A549 (cell line): ENCODE measurements around the gene HEPHL1. TPM values are rescaled to one million over a fixed set of nuclear protein-coding genes. Genes with fewer than 3 reads are reported as not detected.

ENCODE experiments used
- ATAC-seq, 2 experiments: fragments of 200-7000 bp in 1 of 2; fragments of >200 bp in 1 of 2; cut with Nextera tagmentation in 1 of 2; cut with Tn5 transposase in 1 of 2; 3 replicates each; pipeline versions ENCODE4 v1.8.0 to v1.9.1; 2018 to 2020; ENCODE audit warnings: mild to moderate bottlenecking in 1 of 2, moderate library complexity in 1 of 2
- CTCF ChIA-PET: fragments of 300-600 bp; sonication (Branson Sonifier 250); formaldehyde crosslinking; extraction: SDS; loops from one replicate; lab custom pipeline; 2021; ENCODE audit warnings: antibody characterized with exemption, inconsistent platforms; lab: Yijun Ruan, JAX
- POLR2A ChIA-PET: fragments of 350-600 bp; formaldehyde crosslinking; extraction: SDS; loops from one replicate; lab custom pipeline; 2021; ENCODE audit warnings: antibody characterized with exemption, inconsistent platforms; lab: Yijun Ruan, JAX
- DNase-seq, 2 experiments: peaks; one replicate each; pipeline versions ENCODE4 v3.0.0 to v3.0.0-alpha.2; 2011 to 2016; ENCODE audit warnings: low read depth in 1 of 2, low spot score in 1 of 2
- FAIRE-seq: peaks from 2 replicates; lab custom pipeline; 2011; peaks lifted over from hg19 to GRCh38; lab: Jason Lieb, UNC
- H3K27ac ChIP-seq, 2 experiments: fragments of >200 bp; sonication (Bioruptor Twin); formaldehyde crosslinking; 3 replicates each; pipeline ENCODE4 v1.5.1; 2016 to 2017
- H3K4me1 ChIP-seq: fragments of >200 bp; sonication (Bioruptor Twin); formaldehyde crosslinking; 3 replicates; pipeline ENCODE4 v1.6.1; 2016
- H3K4me2 ChIP-seq: fragments of >200 bp; sonication (Bioruptor Twin); formaldehyde crosslinking; 3 replicates; pipeline ENCODE4 v1.6.1; 2016
- H3K4me3 ChIP-seq: fragments of >200 bp; sonication (Bioruptor Twin); formaldehyde crosslinking; 3 replicates; pipeline ENCODE4 v1.5.1; 2016
- H3K9me3 ChIP-seq: fragments of >200 bp; sonication (Bioruptor Twin); formaldehyde crosslinking; 3 replicates; pipeline ENCODE4 v1.6.1; 2016
- BHLHE40 ChIP-seq: IDR thresholded peaks from 2 replicates; pipeline ENCODE4 v1.6.1; 2012; ENCODE audit warnings: low read depth, low read length, inconsistent platforms
- CBX8 ChIP-seq: fragments of 200-600 bp; sonication (generic); IDR thresholded peaks from 2 replicates; pipeline ENCODE4 v1.6.1; 2016
- CHD2 ChIP-seq: fragments of 150-350 bp; IDR thresholded peaks from 2 replicates; pipeline ENCODE4 v1.6.1; 2014; ENCODE audit warnings: low read length; ENCODE audit not compliant: partially characterized antibody
- ESRRA ChIP-seq: fragments of 150-350 bp; IDR thresholded peaks from 2 replicates; pipeline ENCODE4 v1.6.1; 2014; ENCODE audit warnings: mild to moderate bottlenecking, low read length, borderline replicate concordance
- FOSB ChIP-seq: fragments of 250-450 bp; sonication (Bioruptor Pico); IDR thresholded peaks from 2 replicates; pipeline ENCODE4 v1.5.0; 2020; ENCODE audit warnings: mild to moderate bottlenecking, moderate library complexity
- FOSL2 ChIP-seq, 2 experiments: fragments of 450-650 bp in 1 of 2; fragments of >200 bp in 1 of 2; sonication (Bioruptor Twin) in 1 of 2; formaldehyde crosslinking; IDR thresholded peaks; 2 replicates each; pipeline versions ENCODE4 v1.5.0 to v1.6.1; 2016 to 2020; ENCODE audit warnings: mild to moderate bottlenecking in 1 of 2, moderate library complexity in 1 of 2
- FOXS1 ChIP-seq: fragments of 250-450 bp; sonication (Bioruptor Pico); IDR thresholded peaks from 2 replicates; pipeline ENCODE4 v1.5.0; 2020; ENCODE audit warnings: mild to moderate bottlenecking, moderate library complexity
- GATA3 ChIP-seq: IDR thresholded peaks from 2 replicates; pipeline ENCODE4 v1.6.1; 2012; ENCODE audit warnings: borderline replicate concordance
- HEYL ChIP-seq: fragments of 250-450 bp; sonication (Bioruptor Pico); IDR thresholded peaks from 2 replicates; pipeline ENCODE4 v1.8.0; 2021; ENCODE audit warnings: mild to moderate bottlenecking, moderate library complexity
- HOXA7 ChIP-seq: fragments of 250-450 bp; sonication (Bioruptor Pico); IDR thresholded peaks from 2 replicates; pipeline ENCODE4 v1.5.0; 2020; ENCODE audit warnings: mild to moderate bottlenecking, moderate library complexity
- HOXB13 ChIP-seq: fragments of 250-450 bp; sonication (Bioruptor Pico); IDR thresholded peaks from 2 replicates; pipeline ENCODE4 v1.5.0; 2020; ENCODE audit warnings: low read depth, mild to moderate bottlenecking, moderate library complexity
- KDM5A ChIP-seq: fragments of 200-600 bp; sonication (generic); IDR thresholded peaks from 2 replicates; pipeline ENCODE4 v1.6.1; 2016; ENCODE audit warnings: antibody characterized with exemption, mild to moderate bottlenecking
- MAFK ChIP-seq: fragments of 450-650 bp; IDR thresholded peaks from 2 replicates; pipeline ENCODE4 v1.6.1; 2014; ENCODE audit not compliant: partially characterized antibody
- MAZ ChIP-seq: fragments of 150-350 bp; IDR thresholded peaks from 2 replicates; pipeline ENCODE4 v1.6.1; 2014; ENCODE audit warnings: antibody characterized with exemption, low read depth, low read length, borderline replicate concordance
- MYC ChIP-seq: IDR thresholded peaks from 2 replicates; pipeline ENCODE4 v1.6.1; 2012; ENCODE audit warnings: mild to moderate bottlenecking, inconsistent platforms, low read length, improper control_type of control experiment, borderline replicate concordance
- PHF8 ChIP-seq: fragments of 200-600 bp; sonication (generic); IDR thresholded peaks from 2 replicates; pipeline ENCODE4 v1.6.1; 2016; ENCODE audit warnings: low read depth, mild to moderate bottlenecking, antibody characterized with exemption, moderate library complexity, borderline replicate concordance
- RNF2 ChIP-seq: fragments of 200-600 bp; sonication (generic); IDR thresholded peaks from 2 replicates; pipeline ENCODE4 v1.6.1; 2016; ENCODE audit warnings: low read depth, mild to moderate bottlenecking, antibody characterized with exemption, moderate library complexity, borderline replicate concordance
- TFCP2L1 ChIP-seq: fragments of 250-450 bp; sonication (Bioruptor Pico); IDR thresholded peaks from 2 replicates; pipeline ENCODE4 v1.5.0; 2021; ENCODE audit warnings: mild to moderate bottlenecking
- ZC3H11A ChIP-seq: fragments of 450-650 bp; IDR thresholded peaks from 2 replicates; pipeline ENCODE4 v1.6.1; 2014; ENCODE audit warnings: antibody characterized with exemption, mild to moderate bottlenecking
- WGBS: methylation state at CpG from one replicate; pipeline ENCODE4 v1.1.6; 2017; ENCODE audit errors: missing lambda C conversion rate; 5-methylcytosine and 5-hydroxymethylcytosine counted together
- polyA plus RNA-seq, 4 experiments: library from polyadenylated mRNA; depleted of rRNA in 3 of 4; stranded (reverse); fragments of >200 nt; fragmentation: RNase III in 1 of 4; extraction: RNeasy Plus Mini Kit Qiagen cat#74134 plus additional on column Dnase treatment in 1 of 4; gene quantifications; 2 replicates in 3 of 4; 3 replicates in 1 of 4; pipeline ENCODE4 v1.2.3, GENCODE V29; 2011 to 2017
- TF ChIP-seq, protein P1 (sequence below): IDR thresholded peaks from 2 replicates; pipeline ENCODE4 v1.6.1; 2012
- TF ChIP-seq, protein P2 (sequence below): fragments of 450-650 bp; IDR thresholded peaks from 2 replicates; pipeline ENCODE4 v1.6.1; 2014; ENCODE audit warnings: antibody characterized with exemption
- TF ChIP-seq, protein P3 (sequence below): fragments of 250-450 bp; sonication (Bioruptor Pico); IDR thresholded peaks from 2 replicates; pipeline ENCODE4 v1.5.0; 2020; ENCODE audit warnings: low read depth, mild to moderate bottlenecking, moderate library complexity
- TF ChIP-seq, protein P4 (sequence below): IDR thresholded peaks from 2 replicates; pipeline ENCODE4 v1.6.1; 2012; ENCODE audit warnings: low read depth, borderline replicate concordance

Gene HEPHL1
- polyA plus RNA-seq, 2 of the 4 experiments (the other 2 are of a cell fraction) = not detected

DNA sequence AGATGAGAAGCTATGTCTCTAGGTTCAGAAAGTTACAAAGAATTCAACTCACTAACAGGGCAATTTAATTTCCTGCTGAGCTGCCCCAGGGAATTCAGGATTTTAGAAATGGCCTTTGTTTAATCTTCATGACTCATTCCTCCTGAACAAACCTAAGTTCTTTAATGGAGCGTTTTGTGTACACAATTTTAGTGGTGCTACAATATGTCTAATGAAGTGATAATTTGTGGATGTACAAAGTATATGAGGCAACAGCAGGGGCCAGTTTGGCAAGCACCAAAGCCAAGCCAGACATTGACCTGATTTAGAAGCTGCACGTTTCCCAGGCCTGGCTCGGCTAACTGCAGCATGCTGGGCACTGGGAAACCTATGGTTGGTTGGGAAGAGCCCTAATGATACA, 34.4 kb upstream of the HEPHL1 start (continued):
- TF ChIP-seq HEYL (CRISPR knock-in tag) = no peak

DNA sequence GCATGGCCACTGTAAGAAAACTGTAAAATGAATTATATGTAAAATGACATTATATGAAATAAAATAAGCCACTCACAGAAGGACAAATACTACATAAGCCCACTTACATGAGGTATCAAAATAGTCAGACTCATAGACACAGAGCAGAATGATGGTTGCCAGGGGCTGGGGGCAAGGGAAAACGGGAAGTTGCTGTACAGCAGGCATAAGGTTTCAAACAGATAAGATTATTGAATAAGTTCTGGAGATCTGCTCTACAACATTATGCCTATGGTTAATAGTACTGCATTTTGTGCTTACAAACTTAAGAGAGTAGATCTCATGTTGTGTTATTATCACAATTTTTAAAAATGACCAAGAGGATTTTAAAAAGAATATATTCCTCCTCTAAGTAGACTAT, 32.7 kb upstream of the HEPHL1 start:
- POLR2A ChIA-PET = no interaction called here
- DNase-seq = no peak
- Histone ChIP-seq H3K27ac (no peak overlapping the region), H3K4me3 (no peak overlapping the region), H3K9me3 (no peaks in the 10 kb centered on the region), H3K4me2 (no peak overlapping the region), H3K4me1 (peaks cover 14% of the 10 kb centered on the region; the same call in 2 of the 3 replicates)
- FAIRE-seq = no peak
- no peak for ATAC-seq
- CTCF ChIA-PET = no interaction called here
- TF ChIP-seq RNF2 (no peak), HOXB13 (CRISPR knock-in tag) (no peak), ESRRA (no peak), CBX8 (no peak), CHD2 (no peak), MAZ (no peak), MAFK (no peak), FOXS1 (CRISPR knock-in tag) (no peak), PHF8 (no peak)
- WGBS = 0% methylated on average over 1 of the region's 1 CpG

DNA sequence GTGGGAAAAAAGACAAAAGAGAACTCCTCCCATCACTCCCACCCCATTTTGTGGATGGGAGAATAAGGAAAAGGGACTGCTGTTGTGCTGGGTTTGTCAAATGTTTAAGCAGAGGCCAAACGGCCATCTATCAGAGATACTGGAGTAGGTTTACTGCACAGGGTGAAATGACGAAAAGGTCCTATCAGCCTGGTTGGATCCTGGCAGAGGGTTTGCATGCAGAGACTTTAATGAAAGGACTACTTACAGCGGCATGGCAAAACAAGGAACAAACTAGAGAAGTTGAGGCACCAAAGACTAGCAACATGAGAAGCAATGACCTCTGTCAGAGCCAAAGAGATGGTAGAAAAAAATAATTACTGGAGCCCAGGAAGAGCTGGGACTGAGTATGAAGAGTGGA, 32.2 kb upstream of the HEPHL1 start:
- no peaks in the 10 kb centered on the region for H3K9me3 ChIP-seq
- WGBS = 38% methylated on average over 3 of the region's 3 CpGs
- H3K27ac ChIP-seq = no peak overlapping the region
- H3K4me2 ChIP-seq = no peak overlapping the region
- TF ChIP-seq TFCP2L1 (CRISPR knock-in tag) (no peak), HOXA7 (CRISPR knock-in tag) (no peak), CHD2 (no peak), FOSB (CRISPR knock-in tag) (no peak), HEYL (CRISPR knock-in tag) (no peak)
- TF ChIP-seq, protein P1, sequence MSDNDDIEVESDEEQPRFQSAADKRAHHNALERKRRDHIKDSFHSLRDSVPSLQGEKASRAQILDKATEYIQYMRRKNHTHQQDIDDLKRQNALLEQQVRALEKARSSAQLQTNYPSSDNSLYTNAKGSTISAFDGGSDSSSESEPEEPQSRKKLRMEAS = no peak
- peaks cover 14% of the 10 kb centered on the region; the same call in 2 of the 3 replicates for H3K4me1 ChIP-seq
- CTCF ChIA-PET = no interaction called here
- no peak overlapping the region for H3K4me3 ChIP-seq
- ATAC-seq (no peak), DNase-seq (no peak), FAIRE-seq (no peak)
- POLR2A ChIA-PET = no interaction called here

DNA sequence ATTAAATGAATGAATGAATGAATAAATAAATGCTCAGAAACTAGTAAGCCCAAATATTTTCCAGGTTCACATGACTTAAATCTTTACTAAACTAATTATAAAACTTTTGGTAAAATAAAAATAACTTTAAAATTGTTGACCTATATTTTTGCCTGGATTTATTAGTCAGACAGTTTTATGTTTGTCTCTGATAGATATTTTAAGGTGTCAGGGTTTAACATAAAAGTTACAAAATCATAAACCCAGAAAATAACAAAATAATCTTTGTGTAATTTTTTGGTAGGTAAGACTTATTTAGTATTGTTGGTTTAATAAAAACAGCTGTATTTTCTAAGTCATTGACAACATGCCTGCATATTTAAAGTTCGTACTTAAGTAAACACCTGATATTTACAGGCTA, 27.4 kb upstream of the HEPHL1 start:
- H3K4me3 ChIP-seq = no peak overlapping the region
- no peak for TF ChIP-seq BHLHE40
- TF ChIP-seq, protein P2, sequence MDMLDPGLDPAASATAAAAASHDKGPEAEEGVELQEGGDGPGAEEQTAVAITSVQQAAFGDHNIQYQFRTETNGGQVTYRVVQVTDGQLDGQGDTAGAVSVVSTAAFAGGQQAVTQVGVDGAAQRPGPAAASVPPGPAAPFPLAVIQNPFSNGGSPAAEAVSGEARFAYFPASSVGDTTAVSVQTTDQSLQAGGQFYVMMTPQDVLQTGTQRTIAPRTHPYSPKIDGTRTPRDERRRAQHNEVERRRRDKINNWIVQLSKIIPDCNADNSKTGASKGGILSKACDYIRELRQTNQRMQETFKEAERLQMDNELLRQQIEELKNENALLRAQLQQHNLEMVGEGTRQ = no peak
- no peak for TF ChIP-seq MYC
- TF ChIP-seq FOSL2 (IDR thresholded peaks at IDR 0.05) = no peak
- no peak for TF ChIP-seq FOSL2 (CRISPR knock-in tag; IDR thresholded peaks at IDR 0.05)
- no peak for TF ChIP-seq GATA3
- no peak for TF ChIP-seq ZC3H11A
- TF ChIP-seq KDM5A = no peak
- TF ChIP-seq ESRRA = no peak
- TF ChIP-seq MAFK = no peak
- TF ChIP-seq, protein P3, sequence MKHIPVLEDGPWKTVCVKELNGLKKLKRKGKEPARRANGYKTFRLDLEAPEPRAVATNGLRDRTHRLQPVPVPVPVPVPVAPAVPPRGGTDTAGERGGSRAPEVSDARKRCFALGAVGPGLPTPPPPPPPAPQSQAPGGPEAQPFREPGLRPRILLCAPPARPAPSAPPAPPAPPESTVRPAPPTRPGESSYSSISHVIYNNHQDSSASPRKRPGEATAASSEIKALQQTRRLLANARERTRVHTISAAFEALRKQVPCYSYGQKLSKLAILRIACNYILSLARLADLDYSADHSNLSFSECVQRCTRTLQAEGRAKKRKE (CRISPR knock-in tag) = no peak
- TF ChIP-seq, protein P4, sequence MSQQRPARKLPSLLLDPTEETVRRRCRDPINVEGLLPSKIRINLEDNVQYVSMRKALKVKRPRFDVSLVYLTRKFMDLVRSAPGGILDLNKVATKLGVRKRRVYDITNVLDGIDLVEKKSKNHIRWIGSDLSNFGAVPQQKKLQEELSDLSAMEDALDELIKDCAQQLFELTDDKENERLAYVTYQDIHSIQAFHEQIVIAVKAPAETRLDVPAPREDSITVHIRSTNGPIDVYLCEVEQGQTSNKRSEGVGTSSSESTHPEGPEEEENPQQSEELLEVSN = no peak
- TF ChIP-seq, all 56 proteins: peak for 0
- FAIRE-seq (no peak), ATAC-seq (no peak), DNase-seq (no peak)
- ChIA-PET CTCF (no interaction called here), POLR2A (no interaction called here)
- H3K4me1 ChIP-seq = no peaks in the 10 kb centered on the region
- no peak overlapping the region for H3K4me2 ChIP-seq
- 9% methylated on average over 1 of the region's 1 CpG for WGBS
- no peak overlapping the region for H3K27ac ChIP-seq
- H3K9me3 ChIP-seq = no peaks in the 10 kb centered on the region
